ENCODE results near the gene TESK1. TPM values are rescaled to one million over a fixed set of nuclear protein-coding genes. Genes with fewer than 3 reads are reported as not detected.

Gene TESK1
- total and polyA plus RNA-seq, 7 donors, result 23.5 to 47.4 (median 27.0) TPM

DNA sequence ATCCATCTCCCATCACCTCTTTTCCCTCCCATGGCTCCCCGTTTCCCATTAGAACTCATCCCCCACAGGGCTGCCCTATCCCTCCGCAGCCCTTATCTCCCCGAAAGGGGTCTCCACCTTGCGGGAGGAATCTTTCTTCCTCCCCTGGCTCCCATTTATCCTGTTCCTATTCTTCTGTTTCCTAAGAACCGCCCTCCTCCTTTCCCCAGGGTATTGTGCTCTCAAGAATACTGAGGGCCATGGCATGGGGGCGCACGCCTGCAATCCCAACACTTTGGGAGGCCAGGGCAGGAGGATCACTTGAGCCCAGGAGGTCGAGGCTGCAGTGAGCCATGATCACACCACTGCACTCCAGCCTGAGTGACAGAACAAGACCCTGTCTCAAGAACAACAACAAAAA, 12.5 kb downstream of the TESK1 start:
- Histone ChIP-seq H3K36me3 (no peaks in the 10 kb centered on the region), H3K27ac (peak overlapping the region in 1 of 4 donors; percentile 36)

DNA sequence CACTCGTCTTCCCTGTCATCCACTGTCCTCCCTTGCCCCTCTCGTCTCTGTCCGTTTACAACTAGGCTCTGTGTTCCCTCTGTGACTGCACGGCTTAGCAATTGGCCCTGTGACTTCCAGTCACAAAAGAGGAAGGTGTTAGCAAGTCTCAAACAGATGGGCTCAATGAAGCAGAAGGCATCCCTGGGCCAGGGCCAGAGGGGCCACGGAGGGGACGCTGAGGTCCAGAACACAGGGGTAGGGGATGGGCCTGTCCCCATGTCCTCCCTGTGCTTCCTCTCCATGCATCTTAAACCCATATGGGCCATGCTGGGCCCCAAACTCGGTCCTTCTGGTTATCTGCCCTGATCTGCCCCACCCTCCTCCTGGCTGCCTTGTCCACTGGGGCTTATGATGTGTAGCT, 13.3 kb downstream of the TESK1 start, which contains the start of gene CD72:
Gene CD72, minus strand, starts transcription at position 89 of the 403 bp plus-strand sequence. CDS start 110 bp downstream, outside the sequence.
- no peak for DNase-seq
- intact Hi-C loops (cut with DNase I), result no loop called here
- peaks cover 0 to 7% (median 0%) of the 10 kb centered on the region in 3 donors for H3K27me3 ChIP-seq
- no peaks in the 10 kb centered on the region for H3K36me3 ChIP-seq
- peaks cover 0 to 13% (median 10%) of the 10 kb centered on the region in 4 donors for H3K4me1 ChIP-seq
- peak within 1 kb of the TSS in 1 of 4 donors; percentile 36 for H3K27ac ChIP-seq
- peak within 1 kb of the TSS; percentile 9 to 51 (median 44) for H3K4me3 ChIP-seq
- peak in 1 of 4 donors; percentile 44 for TF ChIP-seq POLR2AphosphoS5 (IDR thresholded peaks at IDR 0.05)
- TF ChIP-seq, protein P1, sequence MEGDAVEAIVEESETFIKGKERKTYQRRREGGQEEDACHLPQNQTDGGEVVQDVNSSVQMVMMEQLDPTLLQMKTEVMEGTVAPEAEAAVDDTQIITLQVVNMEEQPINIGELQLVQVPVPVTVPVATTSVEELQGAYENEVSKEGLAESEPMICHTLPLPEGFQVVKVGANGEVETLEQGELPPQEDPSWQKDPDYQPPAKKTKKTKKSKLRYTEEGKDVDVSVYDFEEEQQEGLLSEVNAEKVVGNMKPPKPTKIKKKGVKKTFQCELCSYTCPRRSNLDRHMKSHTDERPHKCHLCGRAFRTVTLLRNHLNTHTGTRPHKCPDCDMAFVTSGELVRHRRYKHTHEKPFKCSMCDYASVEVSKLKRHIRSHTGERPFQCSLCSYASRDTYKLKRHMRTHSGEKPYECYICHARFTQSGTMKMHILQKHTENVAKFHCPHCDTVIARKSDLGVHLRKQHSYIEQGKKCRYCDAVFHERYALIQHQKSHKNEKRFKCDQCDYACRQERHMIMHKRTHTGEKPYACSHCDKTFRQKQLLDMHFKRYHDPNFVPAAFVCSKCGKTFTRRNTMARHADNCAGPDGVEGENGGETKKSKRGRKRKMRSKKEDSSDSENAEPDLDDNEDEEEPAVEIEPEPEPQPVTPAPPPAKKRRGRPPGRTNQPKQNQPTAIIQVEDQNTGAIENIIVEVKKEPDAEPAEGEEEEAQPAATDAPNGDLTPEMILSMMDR (IDR thresholded peaks at IDR 0.05), result no peak
- no peaks in the 10 kb centered on the region for H3K9me3 ChIP-seq
- 58 to 74% methylated on average over 7 of the region's 7 CpGs for WGBS, 2 donors

More for the DNA sequence above, 12.5 kb downstream of the TESK1 start:
- Histone ChIP-seq H3K27me3 (peaks cover 0 to 7% (median 0%) of the 10 kb centered on the region in 3 donors), H3K4me1 (peaks cover 0 to 13% (median 10%) of the 10 kb centered on the region in 4 donors), H3K9me3 (no peaks in the 10 kb centered on the region), H3K4me3 (peak overlapping the region in 3 of 4 donors; percentile 39 to 51 (median 48))
- intact Hi-C loops (cut with DNase I), result no loop called here
- WGBS, 2 donors, result 65 to 80% methylated on average over 8 of the region's 8 CpGs
- TF ChIP-seq POLR2A (IDR thresholded peaks at IDR 0.05) (no peak), POLR2AphosphoS5 (IDR thresholded peaks at IDR 0.05) (no peak), EP300 (IDR thresholded peaks at IDR 0.05) (no peak)
- TF ChIP-seq, protein P1 (IDR thresholded peaks at IDR 0.05), result no peak
- no peak for DNase-seq

DNA sequence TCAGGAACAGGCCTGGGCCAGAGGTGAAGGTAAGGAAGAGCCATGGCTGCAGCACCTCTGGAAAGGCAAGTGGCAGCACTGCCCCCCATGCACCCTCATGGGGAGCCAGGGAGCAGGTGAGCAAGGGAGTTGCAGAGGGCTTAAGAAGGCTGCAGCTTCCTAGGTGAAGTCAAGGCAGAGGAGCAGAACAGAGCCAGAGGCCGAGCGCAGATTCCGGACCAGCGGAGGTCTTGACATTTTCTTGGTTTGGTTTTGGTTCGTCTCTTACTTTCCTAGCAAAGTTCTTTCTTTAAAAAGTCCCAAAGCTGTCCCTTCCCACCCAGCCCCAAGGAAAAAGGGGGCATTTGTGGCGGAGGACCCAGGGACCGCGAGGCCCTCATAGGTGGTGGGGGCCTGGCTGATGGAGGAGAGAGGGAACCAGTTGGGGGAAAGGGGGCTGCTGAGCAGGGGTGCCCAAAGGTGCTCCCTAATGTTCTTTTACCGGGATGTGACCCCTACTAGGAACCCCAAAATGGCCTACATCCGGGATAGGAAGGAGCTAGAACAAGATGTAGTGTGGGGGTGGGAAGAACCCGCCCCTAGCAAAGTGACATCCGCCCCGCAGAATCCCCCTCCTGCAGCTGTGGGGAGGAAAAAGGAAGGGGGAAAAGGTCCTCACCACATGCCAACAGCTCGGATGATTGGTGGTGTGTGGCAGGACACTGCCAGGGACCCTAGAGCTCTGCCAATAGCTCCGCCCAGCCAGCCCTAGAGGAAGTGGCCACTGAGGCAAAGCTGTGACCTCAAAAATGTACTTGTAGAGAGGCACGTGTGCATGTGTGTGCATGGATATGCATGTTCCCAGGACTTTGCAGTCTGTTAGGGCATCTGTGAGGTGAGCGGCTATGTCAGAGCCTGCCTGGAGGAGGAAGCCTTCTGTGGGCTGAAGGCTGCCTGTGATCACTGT, 14.1 kb downstream of the TESK1 start:
- TF ChIP-seq POLR2A (IDR thresholded peaks at IDR 0.05) (no peak), POLR2AphosphoS5 (IDR thresholded peaks at IDR 0.05) (peak in 1 of 4 donors; percentile 39), EP300 (IDR thresholded peaks at IDR 0.05) (peak in 2 of 4 donors; percentile 17 to 41)
- H3K4me1 ChIP-seq, result peaks cover 0 to 13% (median 10%) of the 10 kb centered on the region in 4 donors
- WGBS, 2 donors, result 74 to 89% methylated on average over 17 of the region's 17 CpGs
- H3K27me3 ChIP-seq, result peaks cover 0 to 7% (median 0%) of the 10 kb centered on the region in 3 donors
- DNase-seq, result no peak
- no peak overlapping the region for H3K4me3 ChIP-seq
- H3K27ac ChIP-seq, result peak overlapping the region in 1 of 4 donors; percentile 1
- H3K9me3 ChIP-seq, result no peaks in the 10 kb centered on the region
- H3K36me3 ChIP-seq, result no peaks in the 10 kb centered on the region
- intact Hi-C loops (cut with DNase I), result no loop called here

DNA sequence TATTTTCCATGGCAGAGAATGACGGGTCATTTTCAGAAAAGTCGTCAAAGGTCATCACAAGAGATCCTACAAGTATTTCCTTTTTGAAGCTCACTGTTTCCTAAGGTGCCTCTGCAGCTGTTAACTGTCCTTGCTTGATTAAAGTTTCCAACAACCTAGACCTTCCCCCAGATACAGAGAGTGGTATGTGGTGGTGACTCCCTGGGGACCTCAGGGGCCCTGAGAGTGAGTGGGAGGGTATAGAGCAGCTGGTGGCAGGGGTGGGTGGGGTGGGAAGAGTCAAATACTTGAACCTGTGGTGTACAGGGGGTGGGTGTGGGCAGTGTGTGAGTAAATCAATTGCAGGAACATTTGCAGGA, 14.7 kb downstream of the TESK1 start:
- Histone ChIP-seq H3K27ac (no peak overlapping the region), H3K4me3 (no peak overlapping the region), H3K9me3 (no peaks in the 10 kb centered on the region), H3K27me3 (peaks cover 0 to 7% (median 0%) of the 10 kb centered on the region in 3 donors), H3K36me3 (no peaks in the 10 kb centered on the region), H3K4me1 (peaks cover 0 to 13% (median 10%) of the 10 kb centered on the region in 4 donors)
- TF ChIP-seq, protein P1 (IDR thresholded peaks at IDR 0.05), result no peak
- TF ChIP-seq POLR2A (IDR thresholded peaks at IDR 0.05) (no peak), EP300 (IDR thresholded peaks at IDR 0.05) (no peak), POLR2AphosphoS5 (IDR thresholded peaks at IDR 0.05) (no peak)
- WGBS, 2 donors, result 46 to 68% methylated on average over 2 of the region's 2 CpGs
- no peak for DNase-seq
- intact Hi-C loops (cut with DNase I), result no loop called here

DNA sequence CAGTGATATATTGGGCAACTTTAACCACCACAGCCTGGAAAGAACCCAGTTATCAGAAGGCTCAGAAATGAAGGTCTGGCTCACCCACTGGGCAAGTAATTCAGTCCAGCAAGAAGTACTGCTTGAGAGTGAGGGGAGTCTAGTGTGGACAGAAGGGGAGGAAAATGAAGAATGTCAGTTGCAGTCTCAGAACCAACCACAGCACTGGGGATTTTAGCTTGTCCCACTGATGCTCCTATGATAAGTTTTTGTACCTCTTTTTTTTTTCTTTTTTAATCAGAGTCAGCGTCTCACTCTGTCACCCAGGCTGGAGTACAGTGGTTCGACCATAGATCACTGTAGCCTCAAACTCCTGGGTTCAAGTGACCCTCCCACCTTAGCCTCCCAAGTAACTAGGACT, 22.5 kb downstream of the TESK1 start:
- intact Hi-C loops (cut with DNase I), result no loop called here
- no peak for DNase-seq
- Histone ChIP-seq H3K27me3 (no peaks in the 10 kb centered on the region), H3K9me3 (no peaks in the 10 kb centered on the region), H3K36me3 (no peaks in the 10 kb centered on the region), H3K4me3 (no peak overlapping the region), H3K4me1 (no peaks in the 10 kb centered on the region), H3K27ac (no peak overlapping the region)
- TF ChIP-seq, protein P1 (IDR thresholded peaks at IDR 0.05), result no peak
- TF ChIP-seq EP300 (IDR thresholded peaks at IDR 0.05) (no peak), POLR2AphosphoS5 (IDR thresholded peaks at IDR 0.05) (no peak), POLR2A (IDR thresholded peaks at IDR 0.05) (no peak)
- 69 to 90% methylated on average over 2 of the region's 2 CpGs for WGBS, 2 donors

Data from sigmoid colon (tissue), 7 donors.